Activated B cell treated with CpG ODN at 0.5 μM for 24 hours (primary cell): ENCODE measurements around the gene PLCB1. TPM values are rescaled to one million over a fixed set of nuclear protein-coding genes. Genes with fewer than 3 reads are reported as not detected.

Source experiments
- ATAC-seq: fragments of 200-7000 bp; cut with Tn5 transposase; one replicate; pipeline ENCODE4 v1.10.0; 2021; ENCODE audit warnings: low read depth, mild to moderate bottlenecking, moderate library complexity
- CTCF ChIA-PET: fragments of 350-600 bp; sonication (Branson Sonifier 250); formaldehyde crosslinking; loops from one replicate; lab custom pipeline; 2021; ENCODE audit warnings: antibody characterized with exemption; lab: Charles Lee
- POLR2A ChIA-PET: fragments of 350-600 bp; sonication (Branson Sonifier 250); formaldehyde crosslinking; loops from one replicate; lab custom pipeline; 2021; ENCODE audit warnings: antibody characterized with exemption; lab: Charles Lee
- DNase-seq: peaks from one replicate; pipeline ENCODE4 v3.0.0; 2022
- H3K27ac Mint-ChIP-seq: one replicate; pipeline ENCODE4 v1.8.0; 2020; ENCODE audit warnings: mixed read lengths
- H3K27me3 Mint-ChIP-seq: one replicate; pipeline ENCODE4 v1.8.0; 2021; ENCODE audit warnings: mixed read lengths
- H3K36me3 Mint-ChIP-seq: one replicate; pipeline ENCODE4 v1.8.0; 2021; ENCODE audit warnings: low read depth, mixed read lengths
- H3K4me1 Mint-ChIP-seq: one replicate; pipeline ENCODE4 v1.8.0; 2021; ENCODE audit warnings: mixed read lengths
- H3K4me3 Mint-ChIP-seq: one replicate; pipeline ENCODE4 v1.8.0; 2020; ENCODE audit warnings: mild to moderate bottlenecking, mixed read lengths
- H3K9me3 Mint-ChIP-seq: one replicate; pipeline ENCODE4 v1.8.0; 2020; ENCODE audit warnings: mixed read lengths
- CTCF ChIP-seq: fragments of 200-600 bp; IDR thresholded peaks from one replicate; pipeline ENCODE4 v1.8.0; 2022; ENCODE audit warnings: antibody characterized with exemption, mild to moderate bottlenecking
- intact Hi-C: fragments of 100-400 bp; cut with micrococcal nuclease; formaldehyde crosslinking; loops from one replicate; pipeline ENCODE4 v1.15.1; 2024
- total RNA-seq: library from RNA; stranded (reverse); gene quantifications from 2 replicates; pipeline ENCODE4 v1.2.3, GENCODE V29; 2022

The PLCB1 gene
- total RNA-seq, 1 donor from 2014 or later: 0.86 TPM

DNA sequence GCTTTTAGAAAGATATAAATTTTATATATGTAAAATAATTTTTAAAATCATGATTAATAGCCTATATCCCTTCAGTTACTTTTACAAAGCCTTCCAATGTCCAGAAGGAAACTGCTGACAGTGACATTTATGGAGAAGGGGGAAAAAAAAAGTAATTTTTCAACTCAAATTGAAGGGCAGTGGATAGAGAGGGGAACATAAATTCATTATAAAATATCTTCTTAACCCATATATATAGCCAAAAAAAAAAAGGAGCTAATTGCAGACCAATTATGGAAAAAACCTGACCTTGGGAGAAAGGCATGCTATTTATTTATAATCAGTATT lies 392.9 kb downstream of the PLCB1 start:
- no peak for TF ChIP-seq CTCF
- Mint-ChIP-seq H3K9me3 (no peaks in the 10 kb centered on the region), H3K4me1 (peaks cover 3% of the 10 kb centered on the region), H3K4me3 (no peak overlapping the region), H3K27ac (no peak overlapping the region), H3K27me3 (no peaks in the 10 kb centered on the region), H3K36me3 (no peaks in the 10 kb centered on the region)
- CTCF ChIA-PET: no interaction called here
- intact Hi-C loops: no loop called here
- no peak for ATAC-seq
- POLR2A ChIA-PET: no interaction called here
- no peak for DNase-seq

DNA sequence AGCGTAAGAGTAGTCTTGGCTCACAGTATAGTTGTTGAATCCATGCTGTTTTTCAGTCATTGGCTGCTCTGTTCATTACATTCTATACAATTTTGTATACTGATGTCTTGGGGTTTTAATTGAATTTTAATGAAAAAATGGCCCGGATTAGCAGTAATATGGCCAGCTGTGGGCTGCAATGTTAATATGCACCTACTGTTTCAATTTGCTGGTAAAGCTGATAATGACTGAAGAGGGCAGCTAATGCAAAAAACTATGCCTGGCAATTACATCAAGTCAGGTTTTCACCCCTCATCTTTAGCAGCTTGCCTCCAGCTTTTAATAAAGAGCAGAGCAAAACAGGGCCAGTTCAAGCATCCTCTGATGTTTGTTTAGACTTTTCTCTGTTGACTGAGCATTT lies 394.5 kb downstream of the PLCB1 start:
- Mint-ChIP-seq H3K9me3 (no peaks in the 10 kb centered on the region), H3K4me1 (peaks cover 3% of the 10 kb centered on the region), H3K36me3 (no peaks in the 10 kb centered on the region), H3K27ac (no peak overlapping the region), H3K27me3 (no peaks in the 10 kb centered on the region), H3K4me3 (no peak overlapping the region)
- CTCF ChIA-PET: no interaction called here
- no peak for TF ChIP-seq CTCF
- DNase-seq: no peak
- intact Hi-C loops: no loop called here
- POLR2A ChIA-PET: interaction anchor here (0.6 kb wide), 1 partner anchor 8 kb away, joined by 6 read pairs; no protein-coding TSS in a partner anchor
- no peak for ATAC-seq

GRCh38 chr20:8527998-8528723 lies 396.1 kb downstream of the PLCB1 start:
- CTCF ChIA-PET: no interaction called here
- Mint-ChIP-seq H3K27ac (no peak overlapping the region), H3K27me3 (no peaks in the 10 kb centered on the region), H3K9me3 (no peaks in the 10 kb centered on the region), H3K36me3 (no peaks in the 10 kb centered on the region), H3K4me3 (no peak overlapping the region), H3K4me1 (peaks cover 3% of the 10 kb centered on the region)
- intact Hi-C loops: no loop called here
- TF ChIP-seq CTCF: no peak
- no peak for DNase-seq
- ATAC-seq: no peak
- POLR2A ChIA-PET: no interaction called here

DNA sequence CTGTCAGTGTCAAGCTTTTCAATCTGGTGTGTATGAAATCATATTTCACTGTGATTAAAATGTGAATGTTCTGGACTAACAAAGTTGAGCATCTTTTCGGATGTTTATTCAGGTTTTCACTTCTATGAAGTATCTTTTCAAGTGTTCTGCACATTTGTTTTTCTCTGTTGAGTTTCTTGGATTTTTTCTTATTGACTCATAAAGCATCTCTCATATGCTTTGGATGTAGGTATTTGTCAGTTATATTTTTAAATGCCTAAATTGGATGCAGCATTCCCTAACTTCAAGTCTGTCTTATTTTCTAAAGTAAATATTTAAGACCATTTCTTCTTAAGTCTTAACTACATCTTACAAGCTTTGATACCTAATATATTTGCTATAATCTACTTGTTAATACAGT lies 398.0 kb downstream of the PLCB1 start:
- POLR2A ChIA-PET: no interaction called here
- TF ChIP-seq CTCF: no peak
- DNase-seq (no peak), ATAC-seq (no peak)
- Mint-ChIP-seq H3K9me3 (no peaks in the 10 kb centered on the region), H3K36me3 (no peaks in the 10 kb centered on the region), H3K4me1 (peaks cover 3% of the 10 kb centered on the region), H3K27me3 (no peaks in the 10 kb centered on the region), H3K4me3 (no peak overlapping the region), H3K27ac (no peak overlapping the region)
- intact Hi-C loops: loop anchor here (10.0 kb wide), 1 partner anchor 485 kb away; no protein-coding TSS in a partner anchor
- CTCF ChIA-PET: no interaction called here

DNA sequence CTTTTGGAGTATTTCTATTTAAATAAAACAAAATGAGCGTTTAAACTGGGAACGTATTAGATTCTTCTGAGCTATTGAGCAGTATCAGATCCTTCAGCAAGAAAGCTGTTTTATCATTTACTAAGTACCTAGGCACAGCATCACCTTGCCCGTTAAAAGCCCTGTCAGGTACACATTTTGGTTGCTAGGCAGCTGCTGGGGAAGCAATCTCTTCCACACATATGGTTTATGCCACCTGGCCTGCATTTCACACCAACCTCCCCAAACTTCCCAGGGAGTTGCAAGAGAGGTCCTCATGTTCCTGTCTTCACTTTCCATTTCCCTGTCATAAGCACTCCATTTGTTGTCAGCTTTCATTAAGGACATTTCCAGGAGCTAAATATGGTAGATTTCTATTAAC lies 400.1 kb downstream of the PLCB1 start:
- H3K27ac Mint-ChIP-seq: no peak overlapping the region
- ChIA-PET CTCF (no interaction called here), POLR2A (no interaction called here)
- H3K27me3 Mint-ChIP-seq: no peaks in the 10 kb centered on the region
- ATAC-seq (no peak), DNase-seq (no peak)
- no peak overlapping the region for H3K4me3 Mint-ChIP-seq
- H3K4me1 Mint-ChIP-seq: peaks cover 17% of the 10 kb centered on the region
- H3K36me3 Mint-ChIP-seq: no peaks in the 10 kb centered on the region
- TF ChIP-seq CTCF: no peak
- intact Hi-C loops: loop anchor here (10.0 kb wide), 1 partner anchor 487 kb away; no protein-coding TSS in a partner anchor
- no peaks in the 10 kb centered on the region for H3K9me3 Mint-ChIP-seq
